Activated T-helper 17 cell treated with anti-CD3 and anti-CD28 coated beads, Interleukin-2, amount 50 U/mL, for 72 hours (primary cell): ENCODE data around the gene ZNF385D. TPM values are rescaled to one million over a fixed set of nuclear protein-coding genes. Genes with fewer than 3 reads are reported as not detected.

Experiments used
- ATAC-seq: fragments of 150-1000 bp; cut with Tn5 transposase; replicated peaks from 2 replicates; pipeline ENCODE4 v1.10.0; 2021; ENCODE audit warnings: mild to moderate bottlenecking, moderate library complexity
- H3K27ac Mint-ChIP-seq: one replicate; pipeline ENCODE4 v1.8.0; 2022; ENCODE audit warnings: mixed read lengths
- H3K27me3 Mint-ChIP-seq: one replicate; pipeline ENCODE4 v1.8.0; 2022; ENCODE audit warnings: mixed read lengths
- H3K36me3 Mint-ChIP-seq: one replicate; pipeline ENCODE4 v1.8.0; 2022; ENCODE audit warnings: low read depth, mild to moderate bottlenecking, mixed read lengths
- H3K4me1 Mint-ChIP-seq: one replicate; pipeline ENCODE4 v1.8.0; 2022; ENCODE audit warnings: mixed read lengths
- H3K4me3 Mint-ChIP-seq: one replicate; pipeline ENCODE4 v1.8.0; 2022; ENCODE audit warnings: mild to moderate bottlenecking, mixed read lengths
- H3K9me3 Mint-ChIP-seq: one replicate; pipeline ENCODE4 v1.8.0; 2022; ENCODE audit warnings: mixed read lengths
- total RNA-seq, 2 donors: library from RNA; stranded (reverse); gene quantifications; one replicate each; pipeline ENCODE4 v1.2.3, GENCODE V29; 2022

ZNF385D gene
- total RNA-seq, 2 donors from 2014 or later: not detected

- Mint-ChIP-seq H3K9me3 (peaks cover 3% of the 10 kb centered on the region), H3K4me3 (no peak overlapping the region), H3K27ac (no peak overlapping the region), H3K36me3 (no peaks in the 10 kb centered on the region), H3K27me3 (no peaks in the 10 kb centered on the region), H3K4me1 (no peaks in the 10 kb centered on the region)
- ATAC-seq: no peak
Observed at GRCh38 chr3:21466476-21466875, 284.5 kb downstream of the ZNF385D start.

- no peaks in the 10 kb centered on the region for H3K36me3 Mint-ChIP-seq
- H3K27me3 Mint-ChIP-seq: no peaks in the 10 kb centered on the region
Observed at GRCh38 chr3:21464746-21465145, 286.3 kb downstream of the ZNF385D start.

GRCh38 chr3:21463319-21463718, 287.7 kb downstream of the ZNF385D start:
- Mint-ChIP-seq H3K4me3 (no peak overlapping the region), H3K4me1 (no peaks in the 10 kb centered on the region), H3K9me3 (peaks cover 3% of the 10 kb centered on the region), H3K27me3 (no peaks in the 10 kb centered on the region), H3K27ac (no peak overlapping the region), H3K36me3 (no peaks in the 10 kb centered on the region)
- ATAC-seq: no peak

More at GRCh38 chr3:21464746-21465145, 286.3 kb downstream of the ZNF385D start:
- ATAC-seq: no peak
- no peaks in the 10 kb centered on the region for H3K4me1 Mint-ChIP-seq
- peaks cover 3% of the 10 kb centered on the region for H3K9me3 Mint-ChIP-seq
- H3K27ac Mint-ChIP-seq: no peak overlapping the region
- H3K4me3 Mint-ChIP-seq: no peak overlapping the region

GRCh38 chr3:21462141-21462540, 288.9 kb downstream of the ZNF385D start:
- no peak for ATAC-seq
- H3K27ac Mint-ChIP-seq: no peak overlapping the region
- H3K36me3 Mint-ChIP-seq: no peaks in the 10 kb centered on the region
- H3K9me3 Mint-ChIP-seq: peaks cover 3% of the 10 kb centered on the region
- H3K4me3 Mint-ChIP-seq: no peak overlapping the region
- no peaks in the 10 kb centered on the region for H3K4me1 Mint-ChIP-seq
- H3K27me3 Mint-ChIP-seq: no peaks in the 10 kb centered on the region

- Mint-ChIP-seq H3K27ac (no peak overlapping the region), H3K4me1 (no peaks in the 10 kb centered on the region), H3K4me3 (no peak overlapping the region), H3K36me3 (no peaks in the 10 kb centered on the region), H3K27me3 (no peaks in the 10 kb centered on the region), H3K9me3 (peaks cover 7% of the 10 kb centered on the region)
- ATAC-seq: no peak
Observed at GRCh38 chr3:21457084-21457483, 293.9 kb downstream of the ZNF385D start.

GRCh38 chr3:21449738-21450137, 301.3 kb downstream of the ZNF385D start:
- Mint-ChIP-seq H3K27me3 (no peaks in the 10 kb centered on the region), H3K9me3 (peaks cover 11% of the 10 kb centered on the region), H3K4me3 (no peak overlapping the region), H3K36me3 (no peaks in the 10 kb centered on the region), H3K4me1 (no peaks in the 10 kb centered on the region), H3K27ac (no peak overlapping the region)
- ATAC-seq: no peak

GRCh38 chr3:21447476-21448151, 303.4 kb downstream of the ZNF385D start:
- H3K27me3 Mint-ChIP-seq: no peaks in the 10 kb centered on the region
- H3K27ac Mint-ChIP-seq: no peak overlapping the region
- H3K9me3 Mint-ChIP-seq: peaks cover 7% of the 10 kb centered on the region
- no peaks in the 10 kb centered on the region for H3K4me1 Mint-ChIP-seq
- ATAC-seq: no peak
- no peak overlapping the region for H3K4me3 Mint-ChIP-seq
- no peaks in the 10 kb centered on the region for H3K36me3 Mint-ChIP-seq

- Mint-ChIP-seq H3K4me3 (no peak overlapping the region), H3K4me1 (no peaks in the 10 kb centered on the region), H3K9me3 (peaks cover 7% of the 10 kb centered on the region), H3K27ac (no peak overlapping the region), H3K27me3 (no peaks in the 10 kb centered on the region), H3K36me3 (no peaks in the 10 kb centered on the region)
- no peak for ATAC-seq
Observed at GRCh38 chr3:21446945-21447475, 304.0 kb downstream of the ZNF385D start.

GRCh38 chr3:21446027-21446426, 305.0 kb downstream of the ZNF385D start:
- Mint-ChIP-seq H3K27me3 (no peaks in the 10 kb centered on the region), H3K36me3 (no peaks in the 10 kb centered on the region), H3K4me3 (no peak overlapping the region), H3K9me3 (peaks cover 7% of the 10 kb centered on the region), H3K4me1 (no peaks in the 10 kb centered on the region), H3K27ac (no peak overlapping the region)
- no peak for ATAC-seq

GRCh38 chr3:21441821-21442220, 309.2 kb downstream of the ZNF385D start:
- no peaks in the 10 kb centered on the region for H3K36me3 Mint-ChIP-seq
- no peak overlapping the region for H3K27ac Mint-ChIP-seq
- no peaks in the 10 kb centered on the region for H3K27me3 Mint-ChIP-seq
- no peak for ATAC-seq
- H3K4me3 Mint-ChIP-seq: no peak overlapping the region
- no peaks in the 10 kb centered on the region for H3K4me1 Mint-ChIP-seq
- H3K9me3 Mint-ChIP-seq: peaks cover 5% of the 10 kb centered on the region

- H3K4me3 Mint-ChIP-seq: no peak overlapping the region
- H3K4me1 Mint-ChIP-seq: no peaks in the 10 kb centered on the region
- no peaks in the 10 kb centered on the region for H3K36me3 Mint-ChIP-seq
- peaks cover 13% of the 10 kb centered on the region for H3K9me3 Mint-ChIP-seq
- no peak overlapping the region for H3K27ac Mint-ChIP-seq
- no peaks in the 10 kb centered on the region for H3K27me3 Mint-ChIP-seq
- ATAC-seq: no peak
Observed at GRCh38 chr3:21436835-21437234, 314.2 kb downstream of the ZNF385D start.

- no peak overlapping the region for H3K4me3 Mint-ChIP-seq
- ATAC-seq: no peak
- no peaks in the 10 kb centered on the region for H3K27me3 Mint-ChIP-seq
- H3K36me3 Mint-ChIP-seq: no peaks in the 10 kb centered on the region
- no peaks in the 10 kb centered on the region for H3K4me1 Mint-ChIP-seq
- H3K9me3 Mint-ChIP-seq: peaks cover 13% of the 10 kb centered on the region
- H3K27ac Mint-ChIP-seq: no peak overlapping the region
Observed at GRCh38 chr3:21435871-21436270, 315.1 kb downstream of the ZNF385D start.

- H3K4me1 Mint-ChIP-seq: no peaks in the 10 kb centered on the region
- ATAC-seq: no peak
- no peak overlapping the region for H3K4me3 Mint-ChIP-seq
- H3K36me3 Mint-ChIP-seq: no peaks in the 10 kb centered on the region
- no peak overlapping the region for H3K27ac Mint-ChIP-seq
- no peaks in the 10 kb centered on the region for H3K27me3 Mint-ChIP-seq
- peaks cover 13% of the 10 kb centered on the region for H3K9me3 Mint-ChIP-seq
Observed at GRCh38 chr3:21434310-21434709, 316.7 kb downstream of the ZNF385D start.

- Mint-ChIP-seq H3K9me3 (peaks cover 13% of the 10 kb centered on the region), H3K27ac (no peak overlapping the region), H3K4me3 (no peak overlapping the region), H3K27me3 (no peaks in the 10 kb centered on the region), H3K4me1 (no peaks in the 10 kb centered on the region), H3K36me3 (no peaks in the 10 kb centered on the region)
- no peak for ATAC-seq
Observed at GRCh38 chr3:21433751-21434150, 317.3 kb downstream of the ZNF385D start.

- H3K4me3 Mint-ChIP-seq: no peak overlapping the region
- H3K4me1 Mint-ChIP-seq: no peaks in the 10 kb centered on the region
- H3K9me3 Mint-ChIP-seq: peaks cover 4% of the 10 kb centered on the region
- H3K27me3 Mint-ChIP-seq: no peaks in the 10 kb centered on the region
- no peak for ATAC-seq
- no peaks in the 10 kb centered on the region for H3K36me3 Mint-ChIP-seq
- H3K27ac Mint-ChIP-seq: no peak overlapping the region
Observed at GRCh38 chr3:21426920-21427319, 324.1 kb downstream of the ZNF385D start.
